Measurements from ENCODE around the gene AZIN2. TPM values are rescaled to one million over a fixed set of nuclear protein-coding genes. Genes with fewer than 3 reads are reported as not detected.

The AZIN2 gene
- total and polyA plus RNA-seq, 2 experiments from 2014 or later, result 2.8 to 4.4 TPM

DNA sequence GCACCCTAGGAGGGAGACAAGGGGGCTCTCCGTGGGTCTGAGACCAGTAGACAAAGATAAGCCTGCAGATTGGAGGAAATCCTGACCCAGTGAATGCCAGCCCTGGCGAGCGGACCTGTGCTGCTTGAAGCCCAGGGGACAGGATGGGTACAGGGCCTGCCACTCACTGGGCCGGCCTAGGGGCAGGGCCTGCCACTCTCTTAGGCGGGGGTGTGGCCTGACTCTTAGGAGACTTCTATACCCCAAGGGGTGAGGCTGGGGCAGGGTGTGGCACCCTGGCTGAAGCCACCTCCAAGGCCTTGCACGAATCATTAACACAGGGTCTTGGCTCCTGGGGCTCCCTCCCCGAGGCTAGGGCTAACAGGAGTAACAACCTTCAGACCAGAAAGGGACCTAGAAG is 70.2 kb downstream of the AZIN2 start:
- in situ Hi-C loops (cut with MboI), result no loop called here
- Histone ChIP-seq H3K9me2 (ENCODE audit: insufficient read depth) (no peaks in the 10 kb centered on the region), H3K27ac (no peak overlapping the region), H2AFZ (no peak overlapping the region), H3K4me1 (ENCODE audit: insufficient read depth) (no peaks in the 10 kb centered on the region), H4K20me1 (ENCODE audit: insufficient read depth) (no peaks in the 10 kb centered on the region), H3K9ac (no peak overlapping the region), H3K9me3 (ENCODE audit: low read depth) (no peaks in the 10 kb centered on the region), H3K4me2 (ENCODE audit: unreplicated experiment) (no peak overlapping the region), H3K79me2 (ENCODE audit: insufficient read depth) (no peaks in the 10 kb centered on the region), H3K36me3 (ENCODE audit: low read depth) (no peaks in the 10 kb centered on the region), H3K27me3 (replicated peaks; ENCODE audit: insufficient read depth) (no peaks in the 10 kb centered on the region), H3K4me3 (no peak overlapping the region), H3F3A (ENCODE audit: insufficient read depth) (no peaks in the 10 kb centered on the region)
- TF ChIP-seq EZH2 (IDR thresholded peaks at IDR 0.05; ENCODE audit: insufficient read depth, poor library complexity, severe bottlenecking) (no peak), EZH2phosphoT487 (IDR thresholded peaks at IDR 0.05; ENCODE audit: insufficient read depth, low read depth) (no peak)
- DNase-seq, result no peak
- 67 to 68% methylated on average over 7 of the region's 7 CpGs for WGBS, 2 experiments (ENCODE audit: low coverage in 1 of 2, low lambda C conversion rate in 2 of 2, missing lambda C conversion rate in 2 of 2)

DNA sequence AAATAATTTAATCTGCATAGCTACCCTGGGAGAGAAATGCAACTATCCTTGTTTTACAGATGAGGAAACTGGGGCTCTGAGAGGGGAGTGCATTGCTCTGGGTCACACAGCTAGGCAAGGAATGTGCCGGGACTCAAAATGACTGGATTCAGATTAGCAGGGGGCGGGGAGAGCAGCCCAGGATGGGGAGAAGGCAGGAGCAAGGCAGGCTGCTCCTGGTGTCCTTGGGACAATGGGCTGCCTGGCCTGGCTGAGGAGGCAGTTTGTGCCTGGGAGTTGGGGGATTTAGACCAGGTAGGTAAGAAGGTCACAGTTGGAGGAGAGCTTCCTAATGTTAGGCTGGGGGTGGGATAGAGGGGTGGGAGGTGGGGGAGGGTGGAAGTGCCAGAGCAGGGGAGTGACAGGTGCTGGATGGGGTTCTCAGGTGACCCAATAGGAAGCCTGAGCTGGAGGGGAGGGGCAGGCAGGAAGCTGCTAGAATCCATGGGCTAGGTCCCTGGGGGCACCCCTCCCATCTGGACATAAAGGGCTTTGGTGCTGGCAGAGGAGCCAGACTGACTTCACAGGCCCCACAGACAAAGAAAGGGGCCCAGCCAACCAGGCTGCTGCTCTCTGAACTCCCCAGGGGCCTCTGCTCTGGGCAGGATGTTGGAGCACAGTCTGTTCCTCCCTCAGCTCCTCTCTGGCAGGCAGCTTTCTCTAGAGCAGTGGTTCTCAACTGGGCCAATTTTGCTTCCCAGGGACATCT is 71.9 kb downstream of the AZIN2 start:
- H3K4me1 ChIP-seq (ENCODE audit: insufficient read depth), result no peaks in the 10 kb centered on the region
- no peaks in the 10 kb centered on the region for H3K36me3 ChIP-seq (ENCODE audit: low read depth)
- no peak overlapping the region for H3K27ac ChIP-seq
- H3K4me2 ChIP-seq (ENCODE audit: unreplicated experiment), result no peak overlapping the region
- H4K20me1 ChIP-seq (ENCODE audit: insufficient read depth), result no peaks in the 10 kb centered on the region
- no peaks in the 10 kb centered on the region for H3K9me3 ChIP-seq (ENCODE audit: low read depth)
- TF ChIP-seq EZH2phosphoT487 (IDR thresholded peaks at IDR 0.05; ENCODE audit: insufficient read depth, low read depth) (no peak), EZH2 (IDR thresholded peaks at IDR 0.05; ENCODE audit: insufficient read depth, poor library complexity, severe bottlenecking) (no peak)
- peak; percentile 33 for DNase-seq
- H3K27me3 ChIP-seq (replicated peaks; ENCODE audit: insufficient read depth), result no peaks in the 10 kb centered on the region
- 38 to 40% methylated on average over 2 of the region's 2 CpGs for WGBS, 2 experiments (ENCODE audit: low coverage in 1 of 2, low lambda C conversion rate in 2 of 2, missing lambda C conversion rate in 2 of 2)
- H3F3A ChIP-seq (ENCODE audit: insufficient read depth), result no peaks in the 10 kb centered on the region
- in situ Hi-C loops (cut with MboI), result no loop called here
- no peak overlapping the region for H3K9ac ChIP-seq
- no peak overlapping the region for H2AFZ ChIP-seq
- no peaks in the 10 kb centered on the region for H3K9me2 ChIP-seq (ENCODE audit: insufficient read depth)
- no peak overlapping the region for H3K4me3 ChIP-seq
- H3K79me2 ChIP-seq (ENCODE audit: insufficient read depth), result no peaks in the 10 kb centered on the region

DNA sequence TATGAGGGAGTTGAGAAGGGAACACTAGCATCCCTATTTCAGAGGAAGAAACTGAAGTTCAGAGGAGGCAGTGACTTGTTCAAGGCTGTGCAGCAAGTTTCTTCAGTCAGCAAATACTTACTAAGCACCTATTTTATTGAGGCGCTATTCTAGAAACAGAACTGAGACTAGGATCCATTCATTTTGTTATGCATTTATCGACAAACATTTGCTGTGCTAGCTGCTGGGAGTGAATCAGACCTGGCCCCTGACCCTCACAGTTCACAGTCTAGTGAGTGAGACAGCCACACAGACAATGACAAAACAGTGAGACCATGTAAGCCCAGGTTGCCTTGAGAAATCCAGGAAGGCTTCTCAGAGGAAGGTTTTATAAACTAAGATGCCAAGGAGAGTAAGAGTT is 72.7 kb downstream of the AZIN2 start:
- Histone ChIP-seq H3K79me2 (ENCODE audit: insufficient read depth) (no peaks in the 10 kb centered on the region), H4K20me1 (ENCODE audit: insufficient read depth) (no peaks in the 10 kb centered on the region), H3K4me3 (no peak overlapping the region), H3K36me3 (ENCODE audit: low read depth) (no peaks in the 10 kb centered on the region), H3K9me2 (ENCODE audit: insufficient read depth) (no peaks in the 10 kb centered on the region), H3K4me1 (ENCODE audit: insufficient read depth) (no peaks in the 10 kb centered on the region), H3K9ac (no peak overlapping the region), H3K27me3 (replicated peaks; ENCODE audit: insufficient read depth) (no peaks in the 10 kb centered on the region), H3K9me3 (ENCODE audit: low read depth) (no peaks in the 10 kb centered on the region), H3K27ac (no peak overlapping the region), H2AFZ (no peak overlapping the region), H3K4me2 (ENCODE audit: unreplicated experiment) (no peak overlapping the region), H3F3A (ENCODE audit: insufficient read depth) (no peaks in the 10 kb centered on the region)
- no peak for DNase-seq
- in situ Hi-C loops (cut with MboI), result no loop called here
- TF ChIP-seq EZH2 (IDR thresholded peaks at IDR 0.05; ENCODE audit: insufficient read depth, poor library complexity, severe bottlenecking), result no peak
- no peak for TF ChIP-seq EZH2phosphoT487 (IDR thresholded peaks at IDR 0.05; ENCODE audit: insufficient read depth, low read depth)
- 81 to 82% methylated on average over 2 of the region's 2 CpGs for WGBS, 2 experiments (ENCODE audit: low coverage in 1 of 2, low lambda C conversion rate in 2 of 2, missing lambda C conversion rate in 2 of 2)

DNA sequence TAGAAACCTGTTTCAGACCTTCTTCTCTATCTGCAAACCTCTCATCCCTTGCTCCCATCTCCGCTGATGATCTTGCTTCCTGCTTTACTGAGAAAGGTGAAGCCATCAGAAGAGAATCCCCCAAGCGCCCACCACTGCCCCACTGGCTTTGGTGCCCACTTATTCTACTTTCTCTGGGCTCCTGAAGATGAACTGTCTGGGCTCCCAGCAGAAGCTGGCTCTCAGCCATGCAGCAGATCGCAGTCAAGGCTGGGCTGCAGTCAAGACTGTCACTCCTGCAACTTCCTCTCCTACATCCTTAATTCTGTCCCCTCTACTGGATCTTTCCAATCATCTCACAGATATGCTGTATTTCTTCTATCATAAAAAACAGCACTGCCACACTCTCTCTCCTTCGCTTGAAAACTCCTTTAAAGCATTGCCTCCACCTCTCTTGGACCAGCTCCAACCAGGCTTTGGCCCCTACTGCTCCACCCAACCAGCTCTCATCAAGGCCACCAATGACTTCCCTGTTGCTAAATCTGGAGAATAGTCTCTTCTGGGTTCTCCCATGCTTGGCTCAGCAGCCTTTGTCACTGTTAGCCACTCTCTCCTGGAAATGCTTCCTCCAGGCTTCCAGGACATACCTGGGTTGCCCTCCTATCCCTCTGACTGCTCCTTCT is 75.1 kb downstream of the AZIN2 start:
- 84 to 87% methylated on average over 4 of the region's 4 CpGs for WGBS, 2 experiments (ENCODE audit: low coverage in 1 of 2, low lambda C conversion rate in 2 of 2, missing lambda C conversion rate in 2 of 2)
- Histone ChIP-seq H3K36me3 (ENCODE audit: low read depth) (no peaks in the 10 kb centered on the region), H3K9ac (no peak overlapping the region), H4K20me1 (ENCODE audit: insufficient read depth) (no peaks in the 10 kb centered on the region), H2AFZ (no peak overlapping the region), H3K9me3 (ENCODE audit: low read depth) (no peaks in the 10 kb centered on the region), H3K27me3 (replicated peaks; ENCODE audit: insufficient read depth) (no peaks in the 10 kb centered on the region), H3K4me3 (no peak overlapping the region), H3K27ac (no peak overlapping the region), H3K79me2 (ENCODE audit: insufficient read depth) (no peaks in the 10 kb centered on the region), H3F3A (ENCODE audit: insufficient read depth) (no peaks in the 10 kb centered on the region), H3K4me1 (ENCODE audit: insufficient read depth) (no peaks in the 10 kb centered on the region), H3K9me2 (ENCODE audit: insufficient read depth) (no peaks in the 10 kb centered on the region), H3K4me2 (ENCODE audit: unreplicated experiment) (no peak overlapping the region)
- TF ChIP-seq EZH2 (IDR thresholded peaks at IDR 0.05; ENCODE audit: insufficient read depth, poor library complexity, severe bottlenecking) (no peak), EZH2phosphoT487 (IDR thresholded peaks at IDR 0.05; ENCODE audit: insufficient read depth, low read depth) (no peak)
- in situ Hi-C loops (cut with MboI), result no loop called here
- no peak for DNase-seq
